GM23248 (cell line): Measurements from ENCODE around the gene HSD17B4. TPM values are rescaled to one million over a fixed set of nuclear protein-coding genes. Genes with fewer than 3 reads are reported as not detected.

Source experiments
- DNase-seq: peaks from one replicate; pipeline ENCODE4 v3.0.0-alpha.2; 2015
- H2AFZ ChIP-seq: fragments of 200-600 bp; sonication (generic); 2 replicates; pipeline ENCODE4 v1.6.1; 2016; ENCODE audit warnings: antibody characterized with exemption
- H3F3A ChIP-seq: fragments of 200-600 bp; sonication (generic); 2 replicates; pipeline ENCODE4 v1.6.1; 2016; ENCODE audit warnings: mild to moderate bottlenecking, antibody characterized with exemption, mixed run types; ENCODE audit not compliant: insufficient read depth
- H3K27ac ChIP-seq: fragments of 200-600 bp; sonication (generic); 2 replicates; pipeline ENCODE4 v1.5.1; 2016; ENCODE audit warnings: mild to moderate bottlenecking
- H3K27me3 ChIP-seq: fragments of 200-600 bp; sonication (generic); replicated peaks from 2 replicates; pipeline ENCODE4 v1.6.1; 2016; ENCODE audit warnings: mild to moderate bottlenecking; ENCODE audit not compliant: insufficient read depth
- H3K36me3 ChIP-seq: fragments of 200-600 bp; sonication (generic); 2 replicates; pipeline ENCODE4 v1.6.1; 2016; ENCODE audit warnings: low read depth, mild to moderate bottlenecking
- H3K4me1 ChIP-seq: fragments of 200-600 bp; sonication (generic); 2 replicates; pipeline ENCODE4 v1.6.1; 2016; ENCODE audit warnings: mild to moderate bottlenecking; ENCODE audit not compliant: insufficient read depth
- H3K4me2 ChIP-seq: fragments of 200-600 bp; sonication (generic); one replicate; pipeline ENCODE4 v1.6.1; 2016; ENCODE audit warnings: mild to moderate bottlenecking; ENCODE audit not compliant: unreplicated experiment
- H3K4me3 ChIP-seq: fragments of 200-600 bp; sonication (generic); 2 replicates; pipeline ENCODE4 v1.5.1; 2016; ENCODE audit warnings: mild to moderate bottlenecking
- H3K79me2 ChIP-seq: fragments of 200-600 bp; sonication (generic); 2 replicates; pipeline ENCODE4 v1.6.1; 2016; ENCODE audit warnings: mild to moderate bottlenecking; ENCODE audit not compliant: insufficient read depth
- H3K9ac ChIP-seq: fragments of 200-600 bp; sonication (generic); 2 replicates; pipeline ENCODE4 v1.6.1; 2016; ENCODE audit warnings: mild to moderate bottlenecking
- H3K9me2 ChIP-seq: fragments of 200-600 bp; sonication (generic); 2 replicates; pipeline ENCODE4 v1.6.1; 2016; ENCODE audit warnings: mixed run types, mild to moderate bottlenecking, moderate library complexity; ENCODE audit not compliant: insufficient read depth
- H3K9me3 ChIP-seq: fragments of 200-600 bp; sonication (generic); one replicate; pipeline ENCODE4 v1.6.1; 2017; ENCODE audit warnings: low read depth
- H4K20me1 ChIP-seq: fragments of 200-600 bp; sonication (generic); 2 replicates; pipeline ENCODE4 v1.6.0; 2016; ENCODE audit not compliant: insufficient read depth
- EZH2 ChIP-seq: fragments of 200-600 bp; sonication (generic); IDR thresholded peaks from 2 replicates; pipeline ENCODE4 v1.6.1; 2018; ENCODE audit warnings: antibody characterized with exemption, mild to moderate bottlenecking; ENCODE audit not compliant: insufficient read depth, poor library complexity, severe bottlenecking
- EZH2phosphoT487 ChIP-seq: fragments of 200-600 bp; sonication (generic); IDR thresholded peaks from 2 replicates; pipeline ENCODE4 v1.6.1; 2018; ENCODE audit warnings: antibody characterized with exemption, moderate library complexity, mild to moderate bottlenecking, low read depth; ENCODE audit not compliant: insufficient read depth
- WGBS, 2 experiments: methylation state at CpG; one replicate each; pipeline ENCODE4 v1.1.6; 2015 to 2017; ENCODE audit warnings: low lambda C conversion rate in 2 of 2, low coverage in 1 of 2; ENCODE audit errors: missing lambda C conversion rate in 2 of 2; 5-methylcytosine and 5-hydroxymethylcytosine counted together
- in situ Hi-C: fragments of 300-500 bp; cut with MboI; formaldehyde crosslinking; loops from 2 replicates; pipeline ENCODE4 v1.15.0; 2020
- polyA plus RNA-seq: library from polyadenylated mRNA; unstranded; fragments of >200 nt; fragmentation: Nextera tagmentation; extraction: Ambion mirVana; gene quantifications from 2 replicates; pipeline ENCODE4 v1.2.1, GENCODE V29; 2016
- total RNA-seq: library from RNA; depleted of rRNA; stranded (reverse); fragments of >200 nt; shearing (Covaris generic); gene quantifications from 2 replicates; pipeline ENCODE4 v1.2.3, GENCODE V29; 2014; rRNA removed

Gene HSD17B4, protein sequence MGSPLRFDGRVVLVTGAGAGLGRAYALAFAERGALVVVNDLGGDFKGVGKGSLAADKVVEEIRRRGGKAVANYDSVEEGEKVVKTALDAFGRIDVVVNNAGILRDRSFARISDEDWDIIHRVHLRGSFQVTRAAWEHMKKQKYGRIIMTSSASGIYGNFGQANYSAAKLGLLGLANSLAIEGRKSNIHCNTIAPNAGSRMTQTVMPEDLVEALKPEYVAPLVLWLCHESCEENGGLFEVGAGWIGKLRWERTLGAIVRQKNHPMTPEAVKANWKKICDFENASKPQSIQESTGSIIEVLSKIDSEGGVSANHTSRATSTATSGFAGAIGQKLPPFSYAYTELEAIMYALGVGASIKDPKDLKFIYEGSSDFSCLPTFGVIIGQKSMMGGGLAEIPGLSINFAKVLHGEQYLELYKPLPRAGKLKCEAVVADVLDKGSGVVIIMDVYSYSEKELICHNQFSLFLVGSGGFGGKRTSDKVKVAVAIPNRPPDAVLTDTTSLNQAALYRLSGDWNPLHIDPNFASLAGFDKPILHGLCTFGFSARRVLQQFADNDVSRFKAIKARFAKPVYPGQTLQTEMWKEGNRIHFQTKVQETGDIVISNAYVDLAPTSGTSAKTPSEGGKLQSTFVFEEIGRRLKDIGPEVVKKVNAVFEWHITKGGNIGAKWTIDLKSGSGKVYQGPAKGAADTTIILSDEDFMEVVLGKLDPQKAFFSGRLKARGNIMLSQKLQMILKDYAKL
- 55.8 and 556 TPM in 2 replicates for total RNA-seq
- 71.1 and 86.5 TPM in 2 replicates for polyA plus RNA-seq

DNA sequence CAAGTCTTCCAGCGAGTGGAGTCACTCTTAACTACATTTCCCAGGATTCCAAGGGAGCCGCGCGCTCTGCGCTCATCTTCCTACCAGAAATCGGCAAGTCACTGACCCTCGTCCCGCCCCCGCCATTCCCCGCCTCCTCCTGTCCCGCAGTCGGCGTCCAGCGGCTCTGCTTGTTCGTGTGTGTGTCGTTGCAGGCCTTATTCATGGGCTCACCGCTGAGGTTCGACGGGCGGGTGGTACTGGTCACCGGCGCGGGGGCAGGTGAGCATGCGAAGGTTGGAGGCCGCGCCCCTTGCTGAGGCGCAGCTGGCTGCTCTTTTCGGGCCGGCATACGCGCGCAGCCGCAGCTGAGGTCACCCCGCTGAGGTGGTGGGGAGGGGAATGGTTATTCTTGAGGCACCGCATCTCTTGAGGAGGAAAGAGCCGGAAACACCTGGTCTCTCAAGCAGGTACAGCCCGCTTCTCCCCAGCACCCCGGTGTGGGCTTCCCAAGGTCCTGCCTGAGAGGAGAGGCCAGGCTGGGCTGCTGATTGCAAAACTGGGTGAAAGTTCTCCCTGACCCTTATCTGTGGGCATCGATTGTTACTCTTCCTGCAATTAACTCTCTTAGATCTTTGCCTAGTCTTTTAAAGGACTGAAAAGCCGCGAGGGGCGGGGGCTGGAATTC, at the start of gene HSD17B4:
Gene HSD17B4 (plus strand): TSS at position 125 of the 667 bp plus-strand sequence. CDS start 79 bp downstream, at position 204.
- 1 to 2% methylated on average over 38 to 42 of the region's 42 CpGs for WGBS, 2 experiments
- Histone ChIP-seq H3K9me3 (no peaks in the 10 kb centered on the region), H2AFZ (peak within 1 kb of the TSS; percentile 98), H3K4me2 (peak within 1 kb of the TSS; percentile 92), H3K9me2 (no peaks in the 10 kb centered on the region), H3K4me1 (no peaks in the 10 kb centered on the region), H3K4me3 (peak within 1 kb of the TSS; percentile 95), H3F3A (no peaks in the 10 kb centered on the region), H3K27me3 (no peaks in the 10 kb centered on the region), H3K9ac (peak within 1 kb of the TSS; percentile 83), H4K20me1 (no peaks in the 10 kb centered on the region), H3K79me2 (peaks cover 20% of the 10 kb centered on the region), H3K27ac (peak within 1 kb of the TSS; percentile 33), H3K36me3 (no peaks in the 10 kb centered on the region)
- DNase-seq, result peak; percentile 90
- TF ChIP-seq EZH2 (no peak), EZH2phosphoT487 (no peak)
- in situ Hi-C loops, result loop anchor here (25.0 kb wide), 2 partner anchors 1010 to 1360 kb away; partner anchors contain the start of gene PRR16

DNA sequence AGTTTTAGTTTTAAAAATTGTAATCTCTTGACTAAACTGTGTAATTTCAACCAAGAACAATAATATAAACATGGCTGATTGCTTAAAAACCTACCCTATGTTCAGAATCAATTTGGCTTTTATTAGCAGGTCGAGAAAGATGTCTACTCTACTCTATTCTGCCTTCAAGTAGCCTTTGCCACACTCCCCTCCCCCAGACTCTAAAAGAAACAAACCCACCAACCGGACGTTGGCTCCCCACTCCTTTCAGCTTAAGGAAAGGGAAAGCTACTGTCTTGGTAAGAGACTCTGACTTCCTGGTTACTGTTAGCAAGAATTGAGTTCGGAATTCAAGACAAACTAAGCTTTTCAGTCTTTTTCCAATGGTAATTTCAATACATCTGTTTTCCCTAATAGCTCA, 49.7 kb upstream of the HSD17B4 start:
- no peak overlapping the region for H3K4me2 ChIP-seq
- no peaks in the 10 kb centered on the region for H3K9me3 ChIP-seq
- no peak overlapping the region for H3K27ac ChIP-seq
- peak overlapping the region; percentile 22; the same call in 1 of the 2 replicates for H2AFZ ChIP-seq
- 47 to 58% methylated on average over 4 of the region's 4 CpGs for WGBS, 2 experiments
- no peak overlapping the region for H3K9ac ChIP-seq
- peaks cover 25% of the 10 kb centered on the region for H3K4me1 ChIP-seq
- no peak for DNase-seq
- H3K4me3 ChIP-seq, result no peak overlapping the region
- H4K20me1 ChIP-seq, result no peaks in the 10 kb centered on the region
- no peak for TF ChIP-seq EZH2
- no peak for TF ChIP-seq EZH2phosphoT487
- in situ Hi-C loops, result no loop called here
- H3K27me3 ChIP-seq, result no peaks in the 10 kb centered on the region
- no peaks in the 10 kb centered on the region for H3K36me3 ChIP-seq
- peaks cover 21% of the 10 kb centered on the region for H3F3A ChIP-seq
- no peaks in the 10 kb centered on the region for H3K79me2 ChIP-seq
- H3K9me2 ChIP-seq, result no peaks in the 10 kb centered on the region

DNA sequence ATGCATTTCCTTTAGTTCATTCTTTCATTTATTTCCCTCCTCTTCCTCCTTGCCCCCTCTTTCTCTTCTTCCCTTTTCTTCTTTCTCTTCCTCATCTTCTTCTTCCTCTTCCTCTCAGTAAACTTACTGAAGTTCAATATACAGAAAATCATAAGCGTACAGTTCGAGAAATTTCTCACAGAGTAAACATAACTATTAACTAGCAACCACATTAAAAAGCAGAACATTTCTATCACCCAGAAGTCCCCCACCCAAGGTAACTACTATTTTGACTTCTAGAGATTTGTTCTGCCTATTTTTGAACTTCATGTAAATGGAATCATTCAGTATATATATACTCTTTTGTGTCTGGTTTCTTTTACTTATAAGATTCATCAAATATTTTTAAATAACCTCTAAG, 48.3 kb upstream of the HSD17B4 start:
- no peak overlapping the region for H3K9ac ChIP-seq
- H3K27me3 ChIP-seq, result no peaks in the 10 kb centered on the region
- no peaks in the 10 kb centered on the region for H3K9me3 ChIP-seq
- H3K4me3 ChIP-seq, result no peak overlapping the region
- peaks cover 7% of the 10 kb centered on the region; the same call in 1 of the 2 replicates for H3F3A ChIP-seq
- no peaks in the 10 kb centered on the region for H3K36me3 ChIP-seq
- TF ChIP-seq EZH2 (no peak), EZH2phosphoT487 (no peak)
- H4K20me1 ChIP-seq, result no peaks in the 10 kb centered on the region
- 98 to 100% methylated on average over 2 of the region's 2 CpGs for WGBS, 2 experiments
- H3K79me2 ChIP-seq, result no peaks in the 10 kb centered on the region
- no peaks in the 10 kb centered on the region for H3K9me2 ChIP-seq
- H3K27ac ChIP-seq, result no peak overlapping the region
- H3K4me2 ChIP-seq, result no peak overlapping the region
- peaks cover 11% of the 10 kb centered on the region for H3K4me1 ChIP-seq
- in situ Hi-C loops, result no loop called here
- no peak for DNase-seq
- H2AFZ ChIP-seq, result no peak overlapping the region

- Histone ChIP-seq H3K4me2 (no peak overlapping the region), H3K79me2 (no peaks in the 10 kb centered on the region), H3K27me3 (no peaks in the 10 kb centered on the region), H3K4me3 (no peak overlapping the region), H3K9me3 (no peaks in the 10 kb centered on the region), H2AFZ (no peak overlapping the region), H3K4me1 (peaks cover under 1% of the 10 kb centered on the region; the same call in 1 of the 2 replicates), H3K36me3 (no peaks in the 10 kb centered on the region), H3K9ac (no peak overlapping the region), H4K20me1 (no peaks in the 10 kb centered on the region), H3K9me2 (no peaks in the 10 kb centered on the region), H3F3A (peaks cover under 1% of the 10 kb centered on the region; the same call in 1 of the 2 replicates), H3K27ac (no peak overlapping the region)
- TF ChIP-seq EZH2 (no peak), EZH2phosphoT487 (no peak)
- 70 to 81% methylated on average over 4 of the region's 4 CpGs for WGBS, 2 experiments
- in situ Hi-C loops, result no loop called here
- no peak for DNase-seq
These were observed 46.9 kb upstream of the HSD17B4 start for GRCh38 chr5:119405419-119405818.
